Large intestine (tissue), 3 donors: ENCODE measurements around the gene GAB1. TPM values are rescaled to one million over a fixed set of nuclear protein-coding genes. Genes with fewer than 3 reads are reported as not detected.

Experiments used
- DNase-seq, 2 donors: peaks; one replicate each; pipeline versions ENCODE4 v3.0.0 to v3.0.0-alpha.2; 2013
- H3K27ac ChIP-seq: one replicate; pipeline ENCODE4 v1.5.1; 2013; ENCODE audit warnings: low read length
- H3K27me3 ChIP-seq: 2 replicates; pipeline ENCODE4 v1.6.1; 2013; ENCODE audit warnings: low read length; ENCODE audit not compliant: control insufficient read depth, insufficient read depth
- H3K36me3 ChIP-seq: 2 replicates; pipeline ENCODE4 v1.6.1; 2013; ENCODE audit warnings: low read length; ENCODE audit not compliant: control insufficient read depth, insufficient read depth
- H3K4me1 ChIP-seq: one replicate; pipeline ENCODE4 v1.6.1; 2013; ENCODE audit warnings: low read length; ENCODE audit not compliant: control insufficient read depth, insufficient read depth
- H3K4me3 ChIP-seq: one replicate; pipeline ENCODE4 v1.5.1; 2013; ENCODE audit warnings: low read length
- H3K9me3 ChIP-seq: one replicate; pipeline ENCODE4 v1.6.1; 2013; ENCODE audit warnings: mild to moderate bottlenecking, low read depth, low read length, moderate library complexity; ENCODE audit not compliant: control insufficient read depth
- WGBS: methylation state at CpG from one replicate; pipeline ENCODE4 v1.1.5; 2013; ENCODE audit warnings: low lambda C conversion rate; ENCODE audit not compliant: insufficient coverage; 5-methylcytosine and 5-hydroxymethylcytosine counted together
- polyA plus RNA-seq: library from polyadenylated mRNA; unstranded; fragments of 120-200 nt; gene quantifications from one replicate; pipeline ENCODE4 v1.2.1, GENCODE V29; 2013

GAB1 gene
- polyA plus RNA-seq, 1 donor: 69.2 TPM

DNA sequence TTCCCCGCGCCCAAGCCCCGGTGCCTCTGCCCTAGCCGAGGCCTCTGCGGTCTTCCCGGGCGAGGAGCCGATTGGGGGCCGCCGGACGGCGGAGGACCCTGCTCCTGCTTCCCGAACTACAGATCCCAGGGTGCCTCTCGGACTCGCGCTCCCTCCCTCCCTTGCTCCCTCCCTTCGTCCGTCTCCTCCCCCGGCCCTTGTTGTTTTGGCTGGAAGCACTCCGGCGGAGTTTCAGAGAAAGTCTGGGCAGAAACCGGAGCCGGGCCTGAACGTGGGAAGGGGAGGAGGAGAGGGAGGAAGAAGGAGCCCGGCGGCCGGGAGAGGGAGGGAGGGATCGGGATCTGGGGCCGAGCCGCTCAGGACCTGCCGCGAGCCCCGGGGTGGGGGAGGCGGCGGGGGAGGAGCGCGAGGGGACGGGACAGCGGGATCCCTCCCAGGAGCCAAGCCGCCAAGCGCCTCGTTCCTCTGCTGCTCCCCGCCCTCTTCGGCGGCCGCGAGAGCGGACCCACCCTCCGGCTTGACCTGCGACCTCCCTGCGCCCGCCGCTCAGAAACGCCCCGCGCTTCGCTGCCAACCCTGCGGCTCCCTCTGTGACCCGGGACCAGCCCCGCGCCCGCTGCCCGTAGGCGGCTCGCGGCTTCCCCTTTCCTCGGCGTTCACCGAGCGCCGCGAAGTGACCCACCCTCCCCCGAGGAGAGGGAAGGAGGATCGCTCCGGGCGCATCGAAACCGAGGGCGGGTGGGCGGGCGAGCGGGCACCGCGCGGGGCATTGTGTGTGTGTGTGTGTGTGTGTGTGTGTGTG lies 496 bp upstream of the GAB1 start:
- Histone ChIP-seq H3K27me3 (no peaks in the 10 kb centered on the region), H3K4me1 (no peaks in the 10 kb centered on the region), H3K27ac (peak overlapping the region; percentile 99), H3K9me3 (no peaks in the 10 kb centered on the region), H3K4me3 (peak overlapping the region; percentile 97), H3K36me3 (no peaks in the 10 kb centered on the region)
- DNase-seq: peak; percentile 84 to 95
- whole genome bisulfite sequencing: no CpG with 5 or more reads among the region's 85 CpGs

DNA sequence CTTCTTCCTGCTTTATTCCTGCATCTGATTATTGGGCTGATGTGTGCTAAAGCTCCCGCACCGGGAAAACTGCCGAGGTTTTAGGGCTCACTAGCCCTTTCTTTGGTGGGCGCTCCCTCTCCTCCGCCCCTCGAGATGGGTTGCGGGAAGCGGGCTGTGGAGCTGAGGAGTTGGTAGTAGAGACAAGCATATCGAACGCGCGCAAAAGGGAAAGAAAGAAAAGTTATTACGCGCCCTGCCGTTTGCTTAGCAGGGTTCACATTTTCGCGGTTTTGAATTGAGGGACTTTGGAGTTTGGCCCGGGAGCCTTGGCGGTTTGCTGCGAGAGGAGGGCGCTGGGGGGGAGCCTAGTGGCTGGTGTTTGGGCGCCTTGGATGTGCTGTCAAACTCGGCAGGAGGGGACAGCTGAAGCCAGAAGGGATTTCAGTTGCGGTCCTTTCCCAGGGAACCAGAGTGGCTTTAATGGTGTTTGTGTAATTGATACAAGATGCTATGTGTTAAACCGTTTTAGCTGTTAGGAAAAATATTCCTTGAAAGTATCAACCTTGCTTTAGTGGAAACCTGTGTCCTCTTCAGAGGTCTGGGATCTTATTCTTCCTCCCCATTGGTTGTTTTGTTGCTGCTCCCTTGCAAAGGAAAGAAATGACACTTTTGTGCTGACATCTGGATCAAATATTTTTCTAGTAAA lies 1.1 kb downstream of the GAB1 start:
- Histone ChIP-seq H3K36me3 (no peaks in the 10 kb centered on the region), H3K27me3 (no peaks in the 10 kb centered on the region), H3K9me3 (no peaks in the 10 kb centered on the region), H3K4me3 (peak overlapping the region; percentile 97), H3K27ac (peak overlapping the region; percentile 99), H3K4me1 (peaks cover 4% of the 10 kb centered on the region)
- WGBS: no CpG with 5 or more reads among the region's 25 CpGs
- DNase-seq: peak; percentile 73 to 90

DNA sequence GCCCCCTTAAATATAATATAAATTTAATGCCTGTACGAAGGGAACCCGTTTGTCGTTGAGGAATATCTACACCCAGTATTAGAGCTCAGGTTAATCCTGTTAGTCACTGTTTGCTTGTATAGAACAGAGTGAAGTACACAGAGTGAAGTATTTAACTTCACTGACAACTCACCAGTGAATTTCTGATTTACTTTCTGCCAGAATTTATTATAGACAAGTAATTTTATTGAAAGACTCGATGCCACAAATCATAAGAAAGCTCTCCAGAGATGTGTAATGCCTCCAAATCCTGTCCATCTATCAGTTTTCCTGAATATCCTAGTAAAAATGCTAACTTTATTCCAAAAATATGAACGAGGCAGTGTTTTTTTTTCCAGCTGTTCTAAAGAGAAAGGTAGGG lies 1.6 kb downstream of the GAB1 start:
- Histone ChIP-seq H3K4me1 (peaks cover 4% of the 10 kb centered on the region), H3K27ac (peak overlapping the region; percentile 99), H3K36me3 (no peaks in the 10 kb centered on the region), H3K4me3 (peak overlapping the region; percentile 97), H3K27me3 (no peaks in the 10 kb centered on the region), H3K9me3 (no peaks in the 10 kb centered on the region)
- 20% methylated on average over 1 of the region's 5 CpGs for WGBS
- DNase-seq: no peak

DNA sequence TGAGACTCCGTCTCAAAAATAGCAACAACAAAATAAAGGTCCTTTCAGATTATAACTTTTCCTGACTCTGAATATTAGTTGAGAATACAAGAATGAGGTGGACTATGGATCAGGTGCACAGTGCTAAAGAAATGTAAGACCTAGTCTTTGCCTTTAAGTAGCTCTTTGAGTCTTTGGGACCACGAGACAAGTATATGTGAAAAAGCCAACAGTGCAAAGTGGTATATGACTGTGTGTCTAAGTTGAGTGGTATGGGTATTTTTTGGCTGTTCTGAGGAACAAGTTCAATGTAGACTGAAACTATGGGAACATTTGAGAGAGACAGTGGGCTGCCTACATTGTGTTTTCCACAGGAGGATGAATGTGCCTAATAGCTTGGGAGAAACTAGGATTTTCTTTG lies 2.8 kb downstream of the GAB1 start:
- Histone ChIP-seq H3K36me3 (no peaks in the 10 kb centered on the region), H3K4me3 (no peak overlapping the region), H3K4me1 (peaks cover 7% of the 10 kb centered on the region), H3K27me3 (no peaks in the 10 kb centered on the region), H3K9me3 (no peaks in the 10 kb centered on the region), H3K27ac (no peak overlapping the region)
- WGBS: no CpG with 5 or more reads among the region's 2 CpGs
- DNase-seq: no peak

DNA sequence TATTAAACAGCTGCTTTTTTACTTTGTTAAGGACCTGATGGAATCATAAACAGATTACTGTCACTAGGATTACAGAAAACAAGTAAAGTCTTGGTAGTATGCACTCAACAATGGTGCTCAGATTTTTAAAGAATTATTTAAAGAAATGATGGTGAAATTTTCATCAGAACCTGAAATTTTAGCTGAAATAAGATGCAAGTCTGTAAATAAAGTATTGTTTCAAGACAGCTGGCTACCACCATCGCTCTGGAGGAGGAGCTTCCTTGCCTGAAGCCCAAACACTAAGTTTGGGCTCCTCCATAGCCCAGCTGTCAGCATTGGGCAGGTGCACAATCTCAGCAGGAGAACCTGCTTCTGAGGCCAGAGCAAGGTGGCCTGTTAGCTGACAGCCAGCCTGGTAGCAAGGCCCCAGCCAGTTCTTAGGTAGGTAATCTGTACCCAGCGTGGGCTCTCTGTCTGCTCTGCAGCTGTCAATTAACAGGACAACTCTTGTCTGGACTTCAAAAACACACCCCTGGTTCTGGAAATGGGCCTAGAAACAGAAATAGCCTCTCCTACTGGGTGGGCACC lies 4.6 kb downstream of the GAB1 start:
- H3K27me3 ChIP-seq: no peaks in the 10 kb centered on the region
- H3K4me3 ChIP-seq: no peak overlapping the region
- H3K36me3 ChIP-seq: no peaks in the 10 kb centered on the region
- DNase-seq: no peak
- no peak overlapping the region for H3K27ac ChIP-seq
- H3K9me3 ChIP-seq: no peaks in the 10 kb centered on the region
- no CpG with 5 or more reads among the region's 2 CpGs for WGBS
- H3K4me1 ChIP-seq: peaks cover 11% of the 10 kb centered on the region

DNA sequence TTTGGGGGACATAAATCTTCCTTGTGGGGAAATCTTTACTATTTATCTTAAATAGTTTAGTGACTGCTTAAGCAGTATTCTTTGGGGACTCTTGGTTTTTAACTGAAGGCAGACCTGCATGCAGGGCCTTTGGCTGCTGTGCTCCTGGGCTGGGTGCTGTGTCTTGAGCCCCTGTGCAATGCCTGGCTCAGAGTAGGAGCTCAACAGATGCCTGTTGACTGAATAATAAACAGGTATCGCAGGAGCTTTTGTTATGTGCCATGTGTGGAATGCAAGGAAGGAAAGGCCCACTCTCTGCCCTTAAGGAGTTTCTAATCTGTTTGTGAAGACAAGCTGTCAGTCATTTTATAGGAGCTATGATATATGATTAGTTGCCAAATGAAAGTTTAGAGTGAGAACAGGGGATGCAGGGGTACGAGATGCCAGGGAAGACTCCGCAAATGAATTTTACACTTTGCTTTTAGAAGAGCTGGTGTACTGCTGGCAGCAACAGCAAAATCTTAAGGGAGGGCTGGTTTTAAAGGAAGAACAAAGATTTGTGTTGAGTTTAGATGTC lies 6.7 kb downstream of the GAB1 start:
- H3K4me1 ChIP-seq: peaks cover 11% of the 10 kb centered on the region
- no peaks in the 10 kb centered on the region for H3K9me3 ChIP-seq
- H3K27me3 ChIP-seq: no peaks in the 10 kb centered on the region
- no peak overlapping the region for H3K27ac ChIP-seq
- H3K4me3 ChIP-seq: no peak overlapping the region
- DNase-seq: no peak
- WGBS: no CpG with 5 or more reads among the region's 3 CpGs
- H3K36me3 ChIP-seq: no peaks in the 10 kb centered on the region

DNA sequence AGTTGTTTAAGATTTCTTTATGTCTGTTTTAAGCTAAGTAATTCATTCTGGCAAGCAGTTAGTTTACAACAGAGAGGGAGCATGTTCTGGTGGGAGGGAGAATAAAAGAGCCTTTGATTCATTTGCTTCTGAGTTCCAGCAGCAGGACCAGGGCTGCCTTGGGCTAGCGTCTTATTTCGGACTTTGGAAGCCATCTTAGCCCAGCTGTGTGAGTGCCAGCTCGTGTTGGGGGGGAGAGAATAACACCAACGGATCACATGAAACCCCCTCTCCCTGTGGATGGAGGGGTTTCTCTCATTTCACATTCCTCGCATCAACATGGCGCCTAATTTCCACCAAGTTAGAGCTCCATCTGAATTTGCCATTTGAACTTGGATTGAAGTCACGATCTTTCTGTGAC lies 7.4 kb downstream of the GAB1 start:
- H3K4me3 ChIP-seq: no peak overlapping the region
- no peaks in the 10 kb centered on the region for H3K36me3 ChIP-seq
- no peak overlapping the region for H3K27ac ChIP-seq
- no peaks in the 10 kb centered on the region for H3K9me3 ChIP-seq
- no peaks in the 10 kb centered on the region for H3K27me3 ChIP-seq
- DNase-seq: no peak
- H3K4me1 ChIP-seq: peaks cover 11% of the 10 kb centered on the region
- 90% methylated on average over 2 of the region's 7 CpGs for WGBS

DNA sequence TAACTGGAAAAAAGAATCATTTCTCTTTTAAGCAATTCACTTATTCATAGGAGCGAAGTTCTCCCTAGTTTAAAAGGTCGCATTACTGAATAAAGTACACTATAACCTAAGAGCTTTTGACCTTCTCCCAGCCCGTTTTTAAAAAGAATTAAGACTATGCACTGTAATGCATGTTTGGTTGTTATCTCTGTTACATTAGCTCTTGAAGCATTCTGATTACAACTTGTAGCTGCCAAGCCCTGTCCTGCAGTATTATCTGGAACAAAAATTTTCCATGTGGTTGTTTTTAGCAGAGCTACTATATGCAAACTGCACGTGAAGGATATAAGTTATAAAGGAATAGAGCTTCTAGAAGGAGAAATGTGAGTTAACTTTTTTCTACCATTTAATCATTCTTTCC lies 8.1 kb downstream of the GAB1 start:
- H3K4me3 ChIP-seq: no peak overlapping the region
- peaks cover 11% of the 10 kb centered on the region for H3K4me1 ChIP-seq
- H3K27ac ChIP-seq: peak overlapping the region; percentile 20
- DNase-seq: no peak
- no peaks in the 10 kb centered on the region for H3K36me3 ChIP-seq
- no CpG with 5 or more reads among the region's 4 CpGs for WGBS
- no peaks in the 10 kb centered on the region for H3K27me3 ChIP-seq
- no peaks in the 10 kb centered on the region for H3K9me3 ChIP-seq

DNA sequence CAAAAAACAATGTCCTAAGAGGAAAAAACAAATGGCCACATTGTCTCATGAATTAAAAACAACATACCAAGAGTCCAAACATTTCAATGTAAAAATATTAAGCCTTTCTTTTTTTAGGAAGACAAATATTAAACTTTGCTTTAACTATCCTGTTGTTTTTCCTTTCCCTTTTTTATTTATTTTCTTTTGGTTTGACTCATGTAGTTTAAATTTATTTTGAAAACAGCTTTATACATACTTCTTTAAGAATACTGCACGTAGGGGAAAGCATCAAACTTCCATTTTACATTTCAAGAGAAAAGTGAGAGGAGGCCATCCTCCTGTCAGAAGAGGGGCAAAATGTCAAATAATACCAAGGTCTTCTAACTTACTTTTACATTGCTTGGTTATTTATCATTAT lies 8.7 kb downstream of the GAB1 start:
- H3K36me3 ChIP-seq: peaks cover 4% of the 10 kb centered on the region
- no peak overlapping the region for H3K27ac ChIP-seq
- WGBS: 80% methylated on average over 1 of the region's 1 CpG
- no peak overlapping the region for H3K4me3 ChIP-seq
- no peaks in the 10 kb centered on the region for H3K9me3 ChIP-seq
- H3K27me3 ChIP-seq: no peaks in the 10 kb centered on the region
- no peak for DNase-seq
- peaks cover 11% of the 10 kb centered on the region for H3K4me1 ChIP-seq

DNA sequence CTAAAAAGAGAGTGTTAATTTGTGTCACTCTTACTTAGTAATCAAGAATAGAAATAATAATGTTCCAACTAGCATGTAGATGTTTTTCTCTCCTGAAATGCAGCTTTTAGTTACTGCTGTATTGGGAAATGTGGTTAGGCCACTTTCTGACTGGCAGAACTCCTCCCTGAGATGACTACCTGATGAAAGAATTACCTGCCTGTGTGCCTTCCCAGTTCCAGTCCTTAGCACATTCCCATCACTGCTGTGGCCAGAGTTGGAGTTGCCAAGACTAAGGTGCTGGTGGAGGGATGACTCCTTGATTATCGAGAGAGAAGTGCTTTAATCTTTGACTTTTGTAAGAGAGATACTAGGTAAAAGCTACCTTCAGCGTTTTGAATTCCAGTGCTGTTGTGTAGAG lies 9.5 kb downstream of the GAB1 start:
- Histone ChIP-seq H3K27ac (peak overlapping the region; percentile 14), H3K9me3 (no peaks in the 10 kb centered on the region), H3K36me3 (peaks cover 5% of the 10 kb centered on the region), H3K4me1 (peaks cover 17% of the 10 kb centered on the region), H3K27me3 (no peaks in the 10 kb centered on the region), H3K4me3 (no peak overlapping the region)
- WGBS: 30% methylated on average over 2 of the region's 2 CpGs
- DNase-seq: no peak
